Measurements from ENCODE around the gene HBA1. TPM values are rescaled to one million over a fixed set of nuclear protein-coding genes. Genes with fewer than 3 reads are reported as not detected.
"Not testable (repeated sequence)": the region's sequence is repeated elsewhere in the genome, so short reads cannot be mapped to it uniquely, and the experiment has no call there.

The HBA1 gene
- total and polyA plus RNA-seq, 2 of the 8 experiments (the other 6 are each of a cell fraction or from before 2014, with no cell fraction given) = 2.3 TPM

GRCh38 chr16:173928-174769, 2.3 kb upstream of the HBA1 start:
- H3K4me3 ChIP-seq (ENCODE audit: extremely low read depth in 1 of 4, insufficient read depth in 2 of 4, low read depth in 3 of 4, low read length in 4 of 4); H4K91ac ChIP-seq (replicated peaks; ENCODE audit: insufficient read length, low read length); H3K79me1 ChIP-seq (ENCODE audit: low read depth, low read length); H2AK5ac ChIP-seq (ENCODE audit: low read depth, low read length); H3K23ac ChIP-seq (ENCODE audit: insufficient read length); H2AFZ ChIP-seq (ENCODE audit: low read length); H2BK5ac ChIP-seq (ENCODE audit: low read depth, low read length); H3K56ac ChIP-seq (replicated peaks; ENCODE audit: insufficient read length, low read depth, low read length); H3K9me3 ChIP-seq (ENCODE audit: insufficient read depth in 2 of 2, low read depth in 1 of 2, low read length in 1 of 2); H3K9ac ChIP-seq (replicated peaks in 1 of 4; ENCODE audit: extremely low read depth in 1 of 4, low read depth in 3 of 4, low read length in 3 of 4); H3K4me2 ChIP-seq (ENCODE audit: insufficient read depth in 1 of 2, low read depth in 2 of 2, low read length in 2 of 2); FAIRE-seq; H4K8ac ChIP-seq (ENCODE audit: extremely low read depth, insufficient read depth, low read length); H3K36me3 ChIP-seq (ENCODE audit: control insufficient read depth in 2 of 4, insufficient read depth in 4 of 4, low read length in 3 of 4); H2BK12ac ChIP-seq (ENCODE audit: low read depth, low read length); H3K23me2 ChIP-seq (ENCODE audit: low read depth, low read length); H3K18ac ChIP-seq (ENCODE audit: extremely low read depth, low read length); H2BK120ac ChIP-seq (replicated peaks; ENCODE audit: low read depth, low read length); H3K14ac ChIP-seq (ENCODE audit: insufficient read length); DNase-seq (ENCODE audit: low read depth in 1 of 2, low spot score in 2 of 2); H3K4me1 ChIP-seq (replicated peaks in 1 of 4; ENCODE audit: control insufficient read depth in 3 of 4, insufficient read depth in 4 of 4, low read length in 3 of 4); H3K79me2 ChIP-seq (ENCODE audit: control insufficient read depth in 1 of 2, insufficient read depth in 2 of 2, low read length in 2 of 2); H4K5ac ChIP-seq (ENCODE audit: insufficient read length, low read depth, low read length); H3K27ac ChIP-seq (ENCODE audit: low read depth, low read length); H2BK15ac ChIP-seq (ENCODE audit: low read length); H3K4ac ChIP-seq (replicated peaks; ENCODE audit: insufficient read length, low read depth, low read length); POLR2A ChIA-PET (ENCODE audit: partially characterized antibody); H2BK20ac ChIP-seq (ENCODE audit: low read length): not testable (repeated sequence)
- Histone ChIP-seq H3K27me3 (replicated peaks in 1 of 4; ENCODE audit: control insufficient read depth in 3 of 4, extremely low read depth in 1 of 4, insufficient read depth in 3 of 4, low read length in 3 of 4) (peaks cover 54 to 83% (median 73%) of the 10 kb centered on the region in 4 experiments), H4K20me1 (replicated peaks in 1 of 2; ENCODE audit: control insufficient read depth in 1 of 2, insufficient read depth in 2 of 2, low read length in 2 of 2) (peaks cover 8 to 16% of the 10 kb centered on the region in 2 experiments)
- 29% methylated on average over 4 of the region's 13 CpGs; no CpG with 5 or more reads in 1 of the 2 experiments for WGBS, 2 experiments (ENCODE audit: extremely low coverage in 1 of 2, insufficient coverage in 1 of 2, insufficient read length in 1 of 2, insufficient replicate concordance in 2 of 2, low coverage in 1 of 2, low lambda C conversion rate in 2 of 2, missing lambda C conversion rate in 1 of 2)
- CTCF ChIA-PET (ENCODE audit: partially characterized antibody) = interaction anchor here (1.2 to 1.9 kb wide), 2 partner anchors 67 to 109 kb away, joined by 4 to 5 read pairs; no protein-coding TSS in a partner anchor
